ENCODE data around the gene MOV10L1. TPM values are rescaled to one million over a fixed set of nuclear protein-coding genes. Genes with fewer than 3 reads are reported as not detected.
A peak's percentile ranks its signal among the peaks of the same experiment; 100 is the strongest.

MOV10L1 gene
- total RNA-seq, 2 donors from 2014 or later, result 0.27 to 0.50 TPM

DNA sequence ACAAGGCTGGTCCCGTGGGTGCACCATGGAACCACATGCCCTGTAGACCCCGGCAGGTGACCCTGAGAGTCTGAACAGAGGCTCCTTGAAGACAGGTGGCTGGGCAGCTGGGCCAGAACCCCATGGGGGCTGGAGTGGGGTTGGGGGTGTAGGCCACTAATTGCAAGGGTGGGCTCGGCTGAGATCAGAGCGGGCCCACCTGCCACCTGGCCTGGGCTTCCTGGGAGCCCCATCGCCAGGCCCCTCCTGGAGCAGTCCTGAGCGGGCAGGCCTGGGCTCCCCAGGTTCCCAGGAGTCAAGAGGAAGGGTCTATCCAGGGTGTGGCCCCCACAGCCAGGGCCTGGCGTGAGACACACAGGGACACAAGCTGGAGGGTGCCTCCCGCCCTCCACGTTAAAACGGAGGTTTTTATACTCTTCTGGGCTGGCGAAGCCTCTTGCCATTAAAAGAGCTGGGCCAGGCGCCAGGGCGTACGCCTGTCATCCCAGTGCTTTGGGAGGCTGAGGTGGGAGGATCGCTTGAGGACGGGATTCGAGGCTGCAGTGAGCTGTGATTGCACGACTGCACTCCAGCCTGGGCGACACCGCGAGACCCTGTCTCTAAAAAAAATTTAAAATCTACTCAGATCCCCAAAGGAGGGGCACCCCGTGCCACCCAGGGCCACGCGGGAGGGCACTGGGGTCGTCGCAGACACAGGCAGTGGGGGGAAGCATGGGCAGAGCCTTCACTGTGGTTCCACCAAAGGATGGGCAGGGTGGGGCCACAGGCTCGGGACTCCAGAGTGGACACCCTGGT lies 91.1 kb downstream of the MOV10L1 start:
- no peak for DNase-seq

DNA sequence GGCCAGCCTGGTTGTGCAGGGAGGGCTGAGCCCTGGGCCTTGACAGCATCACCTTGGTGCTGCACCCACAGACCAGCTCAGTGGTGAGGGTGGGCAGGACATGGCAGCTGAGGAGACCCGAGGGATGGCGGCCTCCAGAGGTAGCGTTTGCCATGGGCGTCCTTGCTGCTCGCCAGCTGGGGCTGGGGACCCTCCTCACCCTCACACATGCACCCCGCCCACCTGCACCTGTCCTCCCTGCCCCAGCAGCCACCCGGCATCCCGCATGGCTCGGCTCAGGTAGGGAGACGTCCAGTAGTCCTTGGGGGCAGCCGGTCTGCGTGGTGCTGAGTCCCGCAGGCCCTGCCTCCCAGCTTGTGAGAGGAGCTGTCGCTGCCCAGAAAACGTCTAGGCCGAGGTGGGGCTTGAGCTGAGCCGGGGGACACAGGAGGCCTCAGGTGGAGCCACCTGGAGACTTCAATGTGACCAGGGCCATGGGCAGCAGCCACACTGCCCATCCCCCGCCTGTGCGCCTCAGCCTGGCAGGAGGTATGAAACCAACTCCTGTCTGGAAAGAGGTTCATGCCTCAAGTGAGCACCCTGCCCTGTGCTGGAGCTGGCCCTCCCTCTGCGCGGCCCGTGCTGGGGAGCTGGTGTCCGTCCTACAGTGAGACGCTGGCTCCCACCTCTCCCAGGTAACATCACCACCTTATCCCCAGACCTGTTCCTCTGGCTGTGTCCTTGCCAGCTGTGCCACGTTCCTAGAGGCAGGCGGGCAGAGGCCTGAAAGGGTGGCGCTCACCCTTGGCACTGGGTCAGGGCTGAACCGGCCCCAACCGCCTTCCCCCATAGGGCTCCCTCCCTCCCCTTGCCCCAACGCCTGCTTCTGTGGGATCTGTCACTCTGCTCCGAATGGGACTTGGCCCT lies 92.6 kb downstream of the MOV10L1 start:
- Histone ChIP-seq H3K9me3 (no peaks in the 10 kb centered on the region), H3K36me3 (no peaks in the 10 kb centered on the region), H3K9ac (ENCODE audit: low read depth in 2 of 2, low read length in 2 of 2) (no peak overlapping the region), H3K4me1 (peaks cover 13% of the 10 kb centered on the region), H3K27ac (no peak overlapping the region), H3K4me3 (no peak overlapping the region), H3K27me3 (peaks cover 14% of the 10 kb centered on the region)
- intact Hi-C loops (cut with DNase I), result no loop called here
- TF ChIP-seq, protein P1, sequence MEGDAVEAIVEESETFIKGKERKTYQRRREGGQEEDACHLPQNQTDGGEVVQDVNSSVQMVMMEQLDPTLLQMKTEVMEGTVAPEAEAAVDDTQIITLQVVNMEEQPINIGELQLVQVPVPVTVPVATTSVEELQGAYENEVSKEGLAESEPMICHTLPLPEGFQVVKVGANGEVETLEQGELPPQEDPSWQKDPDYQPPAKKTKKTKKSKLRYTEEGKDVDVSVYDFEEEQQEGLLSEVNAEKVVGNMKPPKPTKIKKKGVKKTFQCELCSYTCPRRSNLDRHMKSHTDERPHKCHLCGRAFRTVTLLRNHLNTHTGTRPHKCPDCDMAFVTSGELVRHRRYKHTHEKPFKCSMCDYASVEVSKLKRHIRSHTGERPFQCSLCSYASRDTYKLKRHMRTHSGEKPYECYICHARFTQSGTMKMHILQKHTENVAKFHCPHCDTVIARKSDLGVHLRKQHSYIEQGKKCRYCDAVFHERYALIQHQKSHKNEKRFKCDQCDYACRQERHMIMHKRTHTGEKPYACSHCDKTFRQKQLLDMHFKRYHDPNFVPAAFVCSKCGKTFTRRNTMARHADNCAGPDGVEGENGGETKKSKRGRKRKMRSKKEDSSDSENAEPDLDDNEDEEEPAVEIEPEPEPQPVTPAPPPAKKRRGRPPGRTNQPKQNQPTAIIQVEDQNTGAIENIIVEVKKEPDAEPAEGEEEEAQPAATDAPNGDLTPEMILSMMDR (IDR thresholded peaks at IDR 0.05), result no peak
- peak; percentile 75 for DNase-seq

More for the DNA sequence above, 91.1 kb downstream of the MOV10L1 start:
- Histone ChIP-seq H3K36me3 (no peaks in the 10 kb centered on the region), H3K27me3 (peaks cover 14% of the 10 kb centered on the region), H3K9ac (ENCODE audit: low read depth in 2 of 2, low read length in 2 of 2) (no peak overlapping the region), H3K4me3 (no peak overlapping the region), H3K27ac (no peak overlapping the region), H3K4me1 (peaks cover 7% of the 10 kb centered on the region), H3K9me3 (no peaks in the 10 kb centered on the region)
- TF ChIP-seq, protein P1 (IDR thresholded peaks at IDR 0.05), result no peak
- intact Hi-C loops (cut with DNase I), result no loop called here

DNA sequence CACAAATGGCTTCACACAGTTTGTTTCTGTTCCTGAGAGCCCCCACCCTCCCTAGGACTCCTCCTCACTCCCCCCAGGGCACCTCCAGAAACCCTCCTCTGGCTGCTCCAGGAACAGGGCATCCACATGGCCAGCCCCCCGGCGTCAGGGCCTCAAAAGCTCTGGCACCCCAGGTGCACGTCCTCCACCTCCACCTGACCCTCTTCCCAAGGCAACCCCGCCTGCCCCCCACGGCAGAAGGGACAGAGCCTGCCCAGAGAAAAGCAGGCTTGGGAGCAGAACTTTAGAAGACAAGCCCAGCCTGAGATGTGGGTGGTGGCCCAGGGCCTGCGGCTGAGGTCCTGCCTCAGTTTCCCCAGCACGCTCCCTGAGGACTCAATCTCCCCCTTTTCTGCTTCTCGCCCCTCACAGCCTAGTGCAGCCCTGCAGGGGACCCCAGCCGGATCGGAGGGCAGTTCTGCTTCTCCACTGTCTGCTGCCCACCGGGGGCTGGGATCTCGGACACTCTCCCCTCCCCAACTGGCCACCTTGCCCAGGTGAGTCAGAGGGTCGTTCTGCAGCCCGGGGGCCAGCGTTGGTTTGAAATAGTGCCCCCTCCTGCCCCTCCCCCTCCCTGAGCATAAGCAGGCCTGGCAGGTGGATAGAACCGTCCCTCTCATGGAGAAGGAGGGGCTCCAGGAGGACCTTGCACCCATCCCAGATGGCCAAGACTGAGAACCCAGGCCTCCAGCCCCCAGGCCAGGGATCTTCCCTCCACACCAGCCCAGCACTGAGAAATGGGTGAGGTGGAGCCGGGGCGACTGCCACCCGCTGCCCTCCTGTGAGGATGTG lies 93.5 kb downstream of the MOV10L1 start:
- Histone ChIP-seq H3K9ac (ENCODE audit: low read depth in 2 of 2, low read length in 2 of 2) (peak overlapping the region; percentile 9 to 18), H3K9me3 (no peaks in the 10 kb centered on the region), H3K4me1 (peaks cover 13% of the 10 kb centered on the region), H3K27me3 (peaks cover 11% of the 10 kb centered on the region), H3K27ac (no peak overlapping the region), H3K36me3 (no peaks in the 10 kb centered on the region), H3K4me3 (no peak overlapping the region)
- TF ChIP-seq, protein P1 (IDR thresholded peaks at IDR 0.05), result no peak
- intact Hi-C loops (cut with DNase I), result no loop called here
- DNase-seq, result no peak

DNA sequence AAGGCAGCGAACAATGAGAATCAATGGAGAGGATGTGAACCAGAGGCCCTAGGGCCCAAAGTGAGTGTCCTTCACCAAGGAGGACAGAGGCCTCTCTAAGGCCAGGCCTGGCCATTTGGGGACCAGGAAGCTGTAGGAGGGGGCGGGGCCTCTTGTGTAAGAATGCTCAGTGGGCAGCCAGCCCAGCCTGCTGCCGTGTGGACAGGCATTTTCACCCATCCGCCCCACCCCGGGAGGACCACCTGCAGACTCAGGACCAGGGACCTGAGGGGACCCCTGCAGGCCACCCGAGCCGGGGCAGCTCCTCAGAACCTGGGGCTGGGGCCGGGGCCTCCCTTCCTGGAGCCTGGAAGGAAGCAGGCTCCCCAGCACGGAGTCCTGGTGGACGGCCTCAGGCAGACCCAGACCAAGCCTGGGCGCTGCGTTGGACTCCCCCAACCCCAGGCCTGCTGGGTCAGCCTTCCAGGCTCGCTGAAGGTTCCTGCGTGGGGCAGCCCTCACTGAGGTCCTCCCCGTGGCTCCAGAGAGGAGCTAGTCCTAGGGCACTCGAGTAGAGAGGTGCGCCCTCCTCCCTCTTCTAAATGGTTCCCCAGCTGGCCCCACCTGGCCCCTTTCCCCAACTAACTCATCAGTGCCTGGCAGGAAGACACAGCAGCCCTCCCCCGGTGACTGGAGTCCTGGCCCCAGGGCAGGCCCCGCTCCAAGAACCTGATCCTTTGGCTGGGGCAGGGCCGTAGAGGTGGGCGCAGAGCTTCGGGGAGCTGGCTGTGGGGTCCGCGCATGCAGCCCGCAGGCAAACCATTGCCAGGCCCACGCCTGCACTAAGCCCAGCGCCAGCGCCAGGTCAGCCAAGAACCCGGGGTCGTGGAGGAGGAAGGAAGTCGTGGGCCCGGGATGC lies 94.4 kb downstream of the MOV10L1 start:
- H3K9ac ChIP-seq (ENCODE audit: low read depth in 2 of 2, low read length in 2 of 2), result peak overlapping the region; percentile 9 to 83
- peak overlapping the region; percentile 42 for H3K4me3 ChIP-seq
- H3K27ac ChIP-seq, result peak overlapping the region; percentile 3
- intact Hi-C loops (cut with DNase I), result no loop called here
- H3K36me3 ChIP-seq, result no peaks in the 10 kb centered on the region
- TF ChIP-seq, protein P1 (IDR thresholded peaks at IDR 0.05), result no peak
- H3K4me1 ChIP-seq, result peaks cover 19% of the 10 kb centered on the region
- DNase-seq, result peak; percentile 76
- no peaks in the 10 kb centered on the region for H3K9me3 ChIP-seq
- peaks cover 2% of the 10 kb centered on the region for H3K27me3 ChIP-seq

Measured in colonic mucosa (tissue), 4 donors.